ENCODE data around the gene SSC5D. TPM values are rescaled to one million over a fixed set of nuclear protein-coding genes. Genes with fewer than 3 reads are reported as not detected.

The SSC5D gene
- total RNA-seq, 1 donor from 2014 or later = 1.5 TPM

DNA sequence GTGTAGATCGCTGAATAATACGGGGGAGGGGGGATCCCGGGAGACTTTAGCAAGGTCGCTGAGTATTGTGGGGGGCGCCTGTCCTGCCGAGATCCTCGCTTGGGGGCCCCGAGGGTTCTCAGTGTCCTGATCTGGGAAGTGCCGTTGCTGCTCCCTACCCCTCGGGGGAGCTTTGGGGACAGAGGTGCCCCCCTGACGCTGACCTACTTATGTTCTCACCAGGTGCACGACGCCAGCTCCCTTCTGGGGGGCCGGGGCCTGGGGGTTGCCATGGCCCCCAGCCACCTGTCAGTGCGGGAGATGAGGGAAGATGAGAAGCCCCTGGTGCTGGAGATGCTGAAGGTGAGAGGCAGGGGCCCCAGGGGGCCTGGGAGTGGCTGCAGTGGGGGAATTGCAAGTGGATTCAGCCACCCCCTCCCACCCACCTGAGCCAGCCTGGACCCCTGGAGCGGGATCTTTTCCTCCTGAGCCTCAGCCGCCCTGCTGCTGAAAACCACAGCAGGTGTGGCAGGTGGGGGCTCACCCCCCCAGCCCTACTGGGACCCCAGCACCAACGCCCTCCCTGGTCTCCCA is 2.7 kb upstream of the SSC5D start:
- DNase-seq (ENCODE audit: extremely low spot score, unreplicated experiment) = no peak
- Mint-ChIP-seq H3K27ac (peak overlapping the region; percentile 86), H3K36me3 (no peaks in the 10 kb centered on the region), H3K4me1 (ENCODE audit: unreplicated experiment) (peaks cover 14% of the 10 kb centered on the region), H3K27me3 (no peaks in the 10 kb centered on the region), H3K4me3 (peak overlapping the region; percentile 87), H3K9me3 (no peaks in the 10 kb centered on the region)
- TF ChIP-seq, protein P1, sequence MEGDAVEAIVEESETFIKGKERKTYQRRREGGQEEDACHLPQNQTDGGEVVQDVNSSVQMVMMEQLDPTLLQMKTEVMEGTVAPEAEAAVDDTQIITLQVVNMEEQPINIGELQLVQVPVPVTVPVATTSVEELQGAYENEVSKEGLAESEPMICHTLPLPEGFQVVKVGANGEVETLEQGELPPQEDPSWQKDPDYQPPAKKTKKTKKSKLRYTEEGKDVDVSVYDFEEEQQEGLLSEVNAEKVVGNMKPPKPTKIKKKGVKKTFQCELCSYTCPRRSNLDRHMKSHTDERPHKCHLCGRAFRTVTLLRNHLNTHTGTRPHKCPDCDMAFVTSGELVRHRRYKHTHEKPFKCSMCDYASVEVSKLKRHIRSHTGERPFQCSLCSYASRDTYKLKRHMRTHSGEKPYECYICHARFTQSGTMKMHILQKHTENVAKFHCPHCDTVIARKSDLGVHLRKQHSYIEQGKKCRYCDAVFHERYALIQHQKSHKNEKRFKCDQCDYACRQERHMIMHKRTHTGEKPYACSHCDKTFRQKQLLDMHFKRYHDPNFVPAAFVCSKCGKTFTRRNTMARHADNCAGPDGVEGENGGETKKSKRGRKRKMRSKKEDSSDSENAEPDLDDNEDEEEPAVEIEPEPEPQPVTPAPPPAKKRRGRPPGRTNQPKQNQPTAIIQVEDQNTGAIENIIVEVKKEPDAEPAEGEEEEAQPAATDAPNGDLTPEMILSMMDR (conservative IDR thresholded peaks at IDR 0.05) = no peak

DNA sequence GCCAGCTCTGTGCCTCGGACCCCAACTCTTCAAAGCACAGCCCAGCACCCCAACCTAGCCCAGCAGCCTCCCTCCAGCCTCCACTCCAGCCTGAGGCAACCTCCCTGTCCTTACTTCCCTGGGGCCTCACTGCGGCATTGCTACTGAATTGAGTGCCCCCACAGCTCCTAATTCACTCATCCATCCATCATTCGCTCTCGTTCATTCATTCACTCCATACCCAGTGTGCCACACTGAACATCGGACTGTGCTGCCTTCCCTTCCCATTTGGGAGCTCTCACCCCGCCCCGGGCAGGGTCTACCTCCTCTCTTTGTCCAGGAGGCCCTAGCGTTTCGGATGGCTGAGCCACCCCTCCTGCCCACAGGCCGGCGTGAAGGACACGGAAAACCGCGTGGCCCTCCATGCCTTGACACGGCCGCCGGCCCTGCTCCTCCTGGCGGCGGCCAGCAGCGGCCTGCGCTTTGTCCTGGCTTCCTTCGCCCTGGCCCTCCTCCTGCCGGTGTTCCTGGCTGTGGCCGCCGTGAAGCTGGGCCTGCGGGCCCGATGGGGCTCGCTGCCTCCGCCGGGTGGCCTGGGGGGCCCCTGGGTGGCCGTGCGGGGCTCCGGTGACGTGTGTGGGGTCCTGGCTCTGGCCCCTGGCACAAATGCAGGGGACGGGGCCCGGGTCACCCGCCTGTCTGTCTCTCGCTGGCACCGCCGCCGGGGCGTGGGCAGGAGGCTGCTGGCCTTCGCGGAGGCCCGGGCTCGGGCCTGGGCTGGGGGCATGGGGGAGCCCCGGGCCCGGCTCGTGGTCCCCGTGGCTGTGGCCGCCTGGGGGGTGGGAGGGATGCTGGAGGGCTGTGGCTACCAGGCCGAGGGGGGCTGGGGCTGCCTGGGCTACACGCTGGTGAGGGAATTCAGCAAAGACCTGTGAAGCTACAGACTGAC is 1.9 kb upstream of the SSC5D start:
- TF ChIP-seq, protein P1 (conservative IDR thresholded peaks at IDR 0.05) = no peak
- Mint-ChIP-seq H3K27me3 (no peaks in the 10 kb centered on the region), H3K27ac (peak overlapping the region; percentile 90), H3K4me1 (ENCODE audit: unreplicated experiment) (peaks cover 14% of the 10 kb centered on the region), H3K9me3 (no peaks in the 10 kb centered on the region), H3K4me3 (peak overlapping the region; percentile 86), H3K36me3 (no peaks in the 10 kb centered on the region)
- no peak for DNase-seq (ENCODE audit: extremely low spot score, unreplicated experiment)

DNA sequence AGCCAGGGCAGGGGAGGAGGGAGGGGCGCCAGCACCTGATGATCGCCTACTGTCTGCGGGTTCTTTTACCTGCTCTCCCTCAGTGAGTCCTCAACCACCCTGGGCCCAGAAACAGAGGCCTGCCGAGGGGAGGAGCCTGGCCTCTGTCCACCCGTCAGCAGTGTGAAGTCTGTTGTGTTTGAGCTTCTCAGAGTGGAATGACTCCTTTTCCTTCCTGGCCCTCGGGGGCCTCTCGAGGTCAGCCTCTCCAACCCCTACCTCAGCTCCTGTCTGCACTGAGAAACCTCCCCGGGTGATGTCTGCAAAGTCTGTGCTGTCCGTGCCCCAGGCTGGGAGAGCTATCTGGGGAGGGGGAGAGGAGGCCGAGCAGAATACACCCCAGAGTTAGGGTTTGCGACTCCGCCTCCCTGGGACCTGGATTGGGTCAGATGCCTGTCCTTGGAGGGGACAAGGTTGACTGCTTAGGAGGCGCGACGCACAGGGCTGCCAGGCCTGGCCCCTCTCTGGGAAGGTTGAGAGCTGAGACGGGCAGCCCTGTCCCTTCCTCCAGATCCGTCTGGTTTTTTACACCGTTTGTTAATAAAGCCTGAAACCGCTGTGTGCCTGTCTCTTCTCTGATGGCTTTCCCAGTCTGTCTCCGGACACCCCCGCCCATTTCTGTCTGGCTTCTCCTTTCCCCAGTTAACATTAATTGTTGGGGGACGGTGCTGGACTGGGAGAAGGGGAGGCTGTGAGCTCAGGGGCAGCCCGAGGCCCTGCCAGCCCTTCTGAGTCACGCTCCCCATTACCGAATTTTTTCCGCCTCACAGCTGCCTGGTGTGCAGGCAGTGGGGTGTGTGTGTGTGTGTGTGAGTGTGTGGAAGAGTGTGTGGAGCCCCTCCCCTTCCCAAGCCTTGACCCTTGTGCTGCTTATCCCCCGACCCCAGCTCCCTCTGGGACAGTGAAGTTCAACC is 989 bp upstream of the SSC5D start:
- Mint-ChIP-seq H3K4me1 (ENCODE audit: unreplicated experiment) (peaks cover 16% of the 10 kb centered on the region), H3K36me3 (no peaks in the 10 kb centered on the region), H3K27me3 (peaks cover 3% of the 10 kb centered on the region), H3K9me3 (no peaks in the 10 kb centered on the region), H3K4me3 (peak overlapping the region; percentile 83), H3K27ac (peak overlapping the region; percentile 90)
- TF ChIP-seq, protein P1 (conservative IDR thresholded peaks at IDR 0.05) = no peak
- no peak for DNase-seq (ENCODE audit: extremely low spot score, unreplicated experiment)

DNA sequence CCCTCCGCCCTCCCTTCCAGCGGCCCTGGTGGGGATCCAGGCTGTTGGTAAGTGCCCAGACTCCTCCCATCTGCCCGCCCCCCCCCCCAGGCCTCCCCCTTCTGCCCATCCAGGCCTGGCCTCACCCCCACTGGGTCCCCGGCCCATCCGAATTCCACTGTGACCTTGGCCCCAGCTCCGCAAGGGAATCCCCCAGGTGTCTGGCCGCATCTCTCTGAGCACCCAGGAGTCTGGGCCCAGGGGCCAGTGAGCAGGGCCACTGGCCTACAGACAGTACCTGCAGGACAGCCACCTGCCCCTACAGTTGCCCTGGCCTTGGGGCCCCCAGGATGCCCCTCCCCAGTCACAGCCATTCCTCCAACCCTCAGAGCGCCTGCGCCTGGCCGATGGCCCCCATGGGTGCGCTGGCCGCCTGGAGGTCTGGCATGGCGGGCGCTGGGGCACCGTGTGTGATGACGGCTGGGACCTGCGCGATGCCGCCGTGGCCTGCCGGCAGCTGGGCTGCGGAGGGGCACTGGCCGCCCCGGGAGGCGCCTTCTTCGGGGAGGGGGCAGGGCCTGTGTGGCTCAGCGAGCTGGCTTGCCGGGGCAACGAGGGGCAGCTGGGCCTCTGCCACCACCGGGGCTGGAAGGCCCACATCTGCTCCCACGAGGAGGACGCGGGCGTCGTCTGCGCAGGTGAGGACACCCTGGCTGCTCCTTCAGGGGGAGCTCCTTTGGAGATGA is 912 bp downstream of the SSC5D start:
- Mint-ChIP-seq H3K27ac (no peak overlapping the region), H3K4me3 (no peak overlapping the region), H3K9me3 (no peaks in the 10 kb centered on the region), H3K27me3 (peaks cover 3% of the 10 kb centered on the region), H3K36me3 (no peaks in the 10 kb centered on the region), H3K4me1 (ENCODE audit: unreplicated experiment) (peaks cover 17% of the 10 kb centered on the region)
- TF ChIP-seq, protein P1 (conservative IDR thresholded peaks at IDR 0.05) = no peak
- DNase-seq (ENCODE audit: extremely low spot score, unreplicated experiment) = no peak

Data from type B pancreatic cell (in vitro differentiated cells).